Breast epithelium (tissue), 4 donors: ENCODE measurements around the gene CCDC102B. TPM values are rescaled to one million over a fixed set of nuclear protein-coding genes. Genes with fewer than 3 reads are reported as not detected.

ENCODE experiments used
- DNase-seq, 2 donors: peaks; one replicate each; pipeline ENCODE4 v3.0.0-alpha.2; 2019; ENCODE audit warnings: low spot score in 2 of 2
- H3K27ac ChIP-seq, 2 donors: fragments of 200-600 bp; sonication (generic) in 1 of 2; one replicate each; pipeline ENCODE4 v1.5.1; 2016 to 2019; ENCODE audit warnings: mild to moderate bottlenecking in 1 of 2
- H3K27me3 ChIP-seq, 2 donors: fragments of 200-600 bp; sonication (generic) in 1 of 2; one replicate each; pipeline versions ENCODE4 v1.5.1 to v1.6.0; 2017 to 2019; ENCODE audit warnings: control low read depth in 1 of 2, mild to moderate bottlenecking in 1 of 2
- H3K36me3 ChIP-seq: fragments of 200-600 bp; one replicate; pipeline ENCODE4 v1.5.1; 2019
- H3K4me1 ChIP-seq, 2 donors: fragments of 200-600 bp; sonication (generic); one replicate each; pipeline ENCODE4 v1.5.1; 2016 to 2019; ENCODE audit warnings: control low read depth in 1 of 2
- H3K4me3 ChIP-seq, 3 donors: fragments of 200-600 bp; sonication (generic); 1 replicate in 2 of 3; 2 replicates in 1 of 3; pipeline ENCODE4 v1.5.1; 2016 to 2019; ENCODE audit warnings: mild to moderate bottlenecking in 3 of 3, moderate library complexity in 2 of 3
- H3K9me3 ChIP-seq, 2 donors: fragments of 200-600 bp; sonication (generic) in 1 of 2; one replicate each; pipeline ENCODE4 v1.5.1; 2016 to 2019; ENCODE audit warnings: control low read depth in 1 of 2
- POLR2A ChIP-seq: fragments of 450-650 bp; IDR thresholded peaks from one replicate; pipeline ENCODE4 v1.6.1; 2016; ENCODE audit warnings: antibody characterized with exemption, mild to moderate bottlenecking, moderate library complexity
- POLR2AphosphoS5 ChIP-seq, 3 donors: sonication (generic); formaldehyde crosslinking; IDR thresholded peaks; one replicate each; pipeline ENCODE4 v1.6.1; 2017; ENCODE audit warnings: antibody characterized with exemption in 3 of 3
- intact Hi-C: fragments of 100-400 bp; cut with DNase I; formaldehyde crosslinking; loops from one replicate; pipeline ENCODE4 v1.15.1; 2023; ENCODE audit warnings: low total_unique reads
- total RNA-seq, 3 donors: library from RNA; depleted of rRNA; stranded (reverse); fragments of >200 nt; gene quantifications; one replicate each; pipeline ENCODE4 v1.1.0, GENCODE V29; 2016
- TF ChIP-seq, protein P1 (sequence below), 3 donors: fragments of 450-650 bp; IDR thresholded peaks; one replicate each; pipeline ENCODE4 v1.5.1; 2016 to 2017; ENCODE audit warnings: antibody characterized with exemption in 3 of 3, mild to moderate bottlenecking in 3 of 3, moderate library complexity in 3 of 3

Gene CCDC102B
- total RNA-seq, 3 donors from 2014 or later, result 5.3 to 9.1 (median 7.2) TPM

- Histone ChIP-seq H3K9me3 (peaks cover 7% of the 10 kb centered on the region in 2 donors), H3K27ac (no peak overlapping the region), H3K4me3 (no peak overlapping the region), H3K36me3 (no peaks in the 10 kb centered on the region), H3K27me3 (no peaks in the 10 kb centered on the region), H3K4me1 (no peaks in the 10 kb centered on the region)
- TF ChIP-seq POLR2AphosphoS5 (IDR thresholded peaks at IDR 0.05), result no peak
- TF ChIP-seq, protein P1, sequence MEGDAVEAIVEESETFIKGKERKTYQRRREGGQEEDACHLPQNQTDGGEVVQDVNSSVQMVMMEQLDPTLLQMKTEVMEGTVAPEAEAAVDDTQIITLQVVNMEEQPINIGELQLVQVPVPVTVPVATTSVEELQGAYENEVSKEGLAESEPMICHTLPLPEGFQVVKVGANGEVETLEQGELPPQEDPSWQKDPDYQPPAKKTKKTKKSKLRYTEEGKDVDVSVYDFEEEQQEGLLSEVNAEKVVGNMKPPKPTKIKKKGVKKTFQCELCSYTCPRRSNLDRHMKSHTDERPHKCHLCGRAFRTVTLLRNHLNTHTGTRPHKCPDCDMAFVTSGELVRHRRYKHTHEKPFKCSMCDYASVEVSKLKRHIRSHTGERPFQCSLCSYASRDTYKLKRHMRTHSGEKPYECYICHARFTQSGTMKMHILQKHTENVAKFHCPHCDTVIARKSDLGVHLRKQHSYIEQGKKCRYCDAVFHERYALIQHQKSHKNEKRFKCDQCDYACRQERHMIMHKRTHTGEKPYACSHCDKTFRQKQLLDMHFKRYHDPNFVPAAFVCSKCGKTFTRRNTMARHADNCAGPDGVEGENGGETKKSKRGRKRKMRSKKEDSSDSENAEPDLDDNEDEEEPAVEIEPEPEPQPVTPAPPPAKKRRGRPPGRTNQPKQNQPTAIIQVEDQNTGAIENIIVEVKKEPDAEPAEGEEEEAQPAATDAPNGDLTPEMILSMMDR (IDR thresholded peaks at IDR 0.05), result no peak
- TF ChIP-seq POLR2A, result no peak
- intact Hi-C loops, result no loop called here
- DNase-seq, result no peak
These were observed 193.4 kb downstream of the CCDC102B start for GRCh38 chr18:68991286-68991685.

DNA sequence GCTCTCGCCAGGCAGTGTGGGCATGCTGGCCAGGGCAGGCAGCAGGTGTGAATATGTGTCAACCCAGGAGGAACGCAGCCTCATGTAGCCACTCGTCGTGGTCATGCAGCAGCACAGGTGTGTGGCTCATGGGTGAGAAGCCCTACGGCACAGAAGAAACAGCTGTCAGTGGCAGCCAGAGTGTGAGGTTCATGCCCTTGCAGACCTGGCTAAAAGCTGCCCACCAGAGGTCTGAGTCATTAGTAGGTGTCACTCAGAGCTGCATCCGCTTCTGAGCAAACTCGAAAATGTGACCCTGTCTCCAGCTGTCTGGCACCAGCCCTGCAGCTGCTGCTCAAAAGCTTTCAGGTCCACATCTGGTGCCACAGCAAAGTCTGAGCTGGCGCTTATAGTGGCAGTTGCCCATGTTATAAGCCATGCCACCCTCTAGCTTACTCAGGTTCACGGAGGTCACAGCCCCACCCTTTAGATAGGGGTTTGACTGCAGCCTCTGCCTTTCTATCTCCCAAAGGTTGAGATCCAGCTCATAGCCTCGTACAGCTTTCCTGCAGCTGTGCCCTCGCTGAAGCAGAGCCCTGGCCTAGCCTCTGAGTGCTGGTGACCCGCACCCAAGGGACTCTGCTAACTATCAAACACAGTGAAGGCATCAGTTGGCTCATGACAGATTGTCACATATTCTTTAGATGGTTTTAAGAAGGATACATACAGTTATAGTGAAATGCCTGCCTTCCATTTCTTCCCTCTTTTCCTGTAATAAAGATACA is 195.0 kb downstream of the CCDC102B start:
- intact Hi-C loops, result no loop called here
- DNase-seq, result no peak

DNA sequence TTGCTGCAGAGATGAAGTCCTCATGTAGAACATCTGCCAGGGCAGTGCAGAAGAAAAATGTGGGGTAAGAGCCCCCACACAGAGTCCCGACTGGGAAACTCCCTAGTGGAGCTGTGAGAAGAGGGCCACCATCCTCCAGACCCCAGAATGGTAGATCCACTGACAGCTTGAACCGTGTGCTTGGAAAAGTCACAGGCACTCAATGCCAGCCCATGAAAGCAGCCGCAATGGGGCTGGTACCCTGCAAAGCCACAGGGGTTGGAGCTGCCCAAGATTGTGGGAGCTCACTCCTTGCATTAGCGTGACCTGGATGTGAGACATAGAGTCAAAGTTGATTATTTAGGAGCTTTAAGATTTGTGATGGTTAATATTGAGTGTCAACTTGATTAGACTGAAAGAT is 197.8 kb downstream of the CCDC102B start:
- no peak for DNase-seq
- Histone ChIP-seq H3K9me3 (no peaks in the 10 kb centered on the region), H3K4me3 (no peak overlapping the region), H3K4me1 (no peaks in the 10 kb centered on the region), H3K27ac (no peak overlapping the region), H3K36me3 (no peaks in the 10 kb centered on the region), H3K27me3 (no peaks in the 10 kb centered on the region)
- TF ChIP-seq POLR2A (no peak), POLR2AphosphoS5 (IDR thresholded peaks at IDR 0.05) (no peak)
- TF ChIP-seq, protein P1 (IDR thresholded peaks at IDR 0.05), result no peak
- intact Hi-C loops, result no loop called here

More for the DNA sequence above, 195.0 kb downstream of the CCDC102B start:
- H3K4me1 ChIP-seq, result no peaks in the 10 kb centered on the region
- peaks cover 0 to 5% of the 10 kb centered on the region in 2 donors for H3K9me3 ChIP-seq
- no peaks in the 10 kb centered on the region for H3K36me3 ChIP-seq
- no peak overlapping the region for H3K27ac ChIP-seq
- H3K4me3 ChIP-seq, result no peak overlapping the region
- no peaks in the 10 kb centered on the region for H3K27me3 ChIP-seq
- TF ChIP-seq POLR2A (no peak), POLR2AphosphoS5 (IDR thresholded peaks at IDR 0.05) (no peak)
- TF ChIP-seq, protein P1 (IDR thresholded peaks at IDR 0.05), result no peak

DNA sequence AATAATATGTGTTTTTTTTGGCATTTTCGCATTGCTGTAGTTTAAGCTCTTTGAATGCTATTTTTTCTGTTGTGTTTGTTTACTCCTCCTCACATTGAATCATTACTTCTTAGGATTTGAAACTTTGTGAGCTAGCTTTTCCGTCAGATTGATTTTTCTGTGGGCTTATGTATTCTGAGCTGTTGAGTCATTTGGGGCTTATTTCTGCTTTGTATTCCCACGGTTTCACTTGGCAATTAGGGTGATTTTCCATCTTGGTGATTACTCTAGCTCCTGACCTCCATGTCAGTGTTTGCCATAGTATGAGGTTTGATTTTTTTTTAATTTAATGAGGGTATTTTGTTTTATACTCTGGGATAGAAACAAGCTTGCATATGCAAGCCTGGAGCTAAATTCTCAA is 200.0 kb downstream of the CCDC102B start:
- no peak for TF ChIP-seq POLR2A
- TF ChIP-seq, protein P1 (IDR thresholded peaks at IDR 0.05), result no peak
- TF ChIP-seq POLR2AphosphoS5 (IDR thresholded peaks at IDR 0.05), result no peak
- H3K4me3 ChIP-seq, result no peak overlapping the region
- no peaks in the 10 kb centered on the region for H3K27me3 ChIP-seq
- no peak for DNase-seq
- H3K27ac ChIP-seq, result no peak overlapping the region
- H3K9me3 ChIP-seq, result no peaks in the 10 kb centered on the region
- no peaks in the 10 kb centered on the region for H3K36me3 ChIP-seq
- H3K4me1 ChIP-seq, result no peaks in the 10 kb centered on the region
- intact Hi-C loops, result no loop called here

DNA sequence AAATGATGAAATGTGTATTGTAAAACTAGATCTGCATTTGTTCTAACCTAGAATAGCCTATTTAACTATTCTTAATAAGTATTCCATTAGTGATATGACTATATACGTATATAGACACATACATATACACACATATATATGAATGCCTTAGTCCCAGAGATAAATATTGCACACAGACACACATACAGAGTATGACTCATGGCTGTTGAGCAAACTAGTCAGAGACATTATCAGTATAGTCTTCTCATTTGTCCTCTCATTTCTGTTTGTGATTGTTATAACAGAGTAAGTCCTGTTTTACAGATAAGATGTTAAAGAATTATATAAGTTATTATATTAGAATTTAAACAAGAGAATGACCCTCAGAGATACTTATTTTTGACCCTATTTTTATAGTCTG is 202.5 kb downstream of the CCDC102B start:
- H3K4me1 ChIP-seq, result no peaks in the 10 kb centered on the region
- H3K36me3 ChIP-seq, result no peaks in the 10 kb centered on the region
- intact Hi-C loops, result no loop called here
- TF ChIP-seq, protein P1 (IDR thresholded peaks at IDR 0.05), result no peak
- TF ChIP-seq POLR2A, result no peak
- no peak for TF ChIP-seq POLR2AphosphoS5 (IDR thresholded peaks at IDR 0.05)
- no peaks in the 10 kb centered on the region for H3K9me3 ChIP-seq
- H3K4me3 ChIP-seq, result no peak overlapping the region
- no peak overlapping the region for H3K27ac ChIP-seq
- H3K27me3 ChIP-seq, result no peaks in the 10 kb centered on the region
- DNase-seq, result no peak
